OCI-LY1 (cell line): ENCODE results near the gene PIP4K2A.

Experiments
- H2AFZ ChIP-seq: fragments of 200-600 bp; sonication (generic), shearing (Covaris generic); 2 replicates; pipeline ENCODE4 v1.6.0; 2014; ENCODE audit warnings: antibody characterized with exemption, mild to moderate bottlenecking, low read length
- H3F3A ChIP-seq: fragments of 200-600 bp; sonication (generic), shearing (Covaris generic); 2 replicates; pipeline ENCODE4 v1.6.0; 2014; ENCODE audit warnings: mild to moderate bottlenecking, antibody characterized with exemption, low read length, moderate library complexity; ENCODE audit not compliant: insufficient read depth
- H3K27ac ChIP-seq: fragments of 200-600 bp; sonication (generic); 2 replicates; pipeline ENCODE4 v1.5.1; 2014; ENCODE audit warnings: low read length, mixed run types, mild to moderate bottlenecking, low read depth; ENCODE audit not compliant: poor library complexity, severe bottlenecking
- H3K27me3 ChIP-seq: fragments of 200-600 bp; sonication (generic); 2 replicates; pipeline ENCODE4 v1.6.0; 2014; ENCODE audit warnings: antibody characterized with exemption, mild to moderate bottlenecking, low read length, moderate library complexity; ENCODE audit not compliant: insufficient read depth
- H3K36me3 ChIP-seq: fragments of 200-600 bp; sonication (generic); 2 replicates; pipeline ENCODE4 v1.6.1; 2014; ENCODE audit warnings: mild to moderate bottlenecking, antibody characterized with exemption, low read length, moderate library complexity, mixed read lengths; ENCODE audit not compliant: insufficient read depth
- H3K4me1 ChIP-seq: fragments of 200-600 bp; sonication (generic); 2 replicates; pipeline ENCODE4 v1.5.1; 2014; ENCODE audit warnings: mild to moderate bottlenecking, low read length, moderate library complexity; ENCODE audit not compliant: insufficient read depth, severe bottlenecking
- H3K4me2 ChIP-seq: fragments of 200-600 bp; sonication (generic), shearing (Covaris generic); 2 replicates; pipeline ENCODE4 v1.6.1; 2014; ENCODE audit warnings: low read length
- H3K4me3 ChIP-seq: fragments of 200-600 bp; sonication (generic); 2 replicates; pipeline ENCODE4 v1.5.1; 2014; ENCODE audit warnings: low read length, low read depth, mild to moderate bottlenecking, mixed read lengths; ENCODE audit not compliant: poor library complexity, severe bottlenecking
- H3K79me2 ChIP-seq: fragments of 200-600 bp; shearing (Covaris generic); 2 replicates; pipeline ENCODE4 v1.6.1; 2016; ENCODE audit warnings: mixed run types, low read length, mixed read lengths; ENCODE audit not compliant: insufficient read depth
- H3K9ac ChIP-seq: fragments of 200-600 bp; sonication (generic), shearing (Covaris generic); 2 replicates; pipeline ENCODE4 v1.6.1; 2014; ENCODE audit warnings: mild to moderate bottlenecking, low read length, mixed read lengths
- H3K9me2 ChIP-seq: fragments of 200-600 bp; sonication (generic), shearing (Covaris generic); 2 replicates; pipeline ENCODE4 v1.6.1; 2014; ENCODE audit warnings: low read depth, mild to moderate bottlenecking, low read length, mixed read lengths
- H3K9me3 ChIP-seq: fragments of 200-600 bp; shearing (Covaris generic); 2 replicates; pipeline ENCODE4 v1.6.1; 2014; ENCODE audit warnings: low read length, mixed read lengths
- H4K20me1 ChIP-seq: fragments of 200-600 bp; sonication (generic), shearing (Covaris generic); 2 replicates; pipeline ENCODE4 v1.6.0; 2016; ENCODE audit warnings: mild to moderate bottlenecking, low read length; ENCODE audit not compliant: insufficient read depth
- EZH2 ChIP-seq: fragments of 200-600 bp; sonication (generic), shearing (Covaris generic); IDR thresholded peaks from 2 replicates; pipeline ENCODE4 v1.8.0; 2017; ENCODE audit warnings: borderline replicate concordance, mixed run types, mild to moderate bottlenecking, antibody characterized with exemption, low read length, moderate library complexity, mixed read lengths
- TF ChIP-seq, protein P1 (sequence below): fragments of 200-600 bp; sonication (generic), shearing (Covaris generic); IDR thresholded peaks from 2 replicates; pipeline ENCODE4 v1.5.1; 2017; ENCODE audit warnings: mild to moderate bottlenecking, antibody characterized with exemption, low read length, moderate library complexity, mixed read lengths

The PIP4K2A gene

DNA sequence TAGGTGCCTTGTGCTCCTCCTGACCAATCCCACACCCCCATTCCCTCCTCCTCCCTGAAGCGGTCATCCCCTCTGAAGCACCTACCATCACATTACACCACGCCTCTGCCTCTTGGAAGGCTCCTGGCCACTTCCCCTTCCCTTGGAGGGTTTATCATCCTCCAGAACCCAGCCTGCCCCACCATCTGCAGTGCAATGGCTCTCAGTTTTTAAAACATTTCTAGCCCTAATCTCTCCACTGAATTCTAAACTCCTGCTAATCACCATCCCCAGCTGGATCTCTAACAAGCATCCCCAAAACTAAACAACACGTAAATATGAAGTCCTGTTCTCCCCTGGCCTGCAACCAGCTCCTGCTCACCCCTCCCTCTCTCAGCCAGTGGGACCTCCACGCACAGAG, 70.6 kb downstream of the PIP4K2A start:
- H3K27ac ChIP-seq, result no peak overlapping the region
- no peaks in the 10 kb centered on the region for H3K36me3 ChIP-seq
- no peaks in the 10 kb centered on the region for H3K9me2 ChIP-seq
- H3K27me3 ChIP-seq, result no peaks in the 10 kb centered on the region
- no peak overlapping the region for H3K9ac ChIP-seq
- TF ChIP-seq, protein P1, sequence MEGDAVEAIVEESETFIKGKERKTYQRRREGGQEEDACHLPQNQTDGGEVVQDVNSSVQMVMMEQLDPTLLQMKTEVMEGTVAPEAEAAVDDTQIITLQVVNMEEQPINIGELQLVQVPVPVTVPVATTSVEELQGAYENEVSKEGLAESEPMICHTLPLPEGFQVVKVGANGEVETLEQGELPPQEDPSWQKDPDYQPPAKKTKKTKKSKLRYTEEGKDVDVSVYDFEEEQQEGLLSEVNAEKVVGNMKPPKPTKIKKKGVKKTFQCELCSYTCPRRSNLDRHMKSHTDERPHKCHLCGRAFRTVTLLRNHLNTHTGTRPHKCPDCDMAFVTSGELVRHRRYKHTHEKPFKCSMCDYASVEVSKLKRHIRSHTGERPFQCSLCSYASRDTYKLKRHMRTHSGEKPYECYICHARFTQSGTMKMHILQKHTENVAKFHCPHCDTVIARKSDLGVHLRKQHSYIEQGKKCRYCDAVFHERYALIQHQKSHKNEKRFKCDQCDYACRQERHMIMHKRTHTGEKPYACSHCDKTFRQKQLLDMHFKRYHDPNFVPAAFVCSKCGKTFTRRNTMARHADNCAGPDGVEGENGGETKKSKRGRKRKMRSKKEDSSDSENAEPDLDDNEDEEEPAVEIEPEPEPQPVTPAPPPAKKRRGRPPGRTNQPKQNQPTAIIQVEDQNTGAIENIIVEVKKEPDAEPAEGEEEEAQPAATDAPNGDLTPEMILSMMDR, result no peak
- TF ChIP-seq EZH2, result no peak
- H3F3A ChIP-seq, result no peaks in the 10 kb centered on the region
- no peak overlapping the region for H3K4me2 ChIP-seq
- no peaks in the 10 kb centered on the region for H3K9me3 ChIP-seq
- no peak overlapping the region for H2AFZ ChIP-seq
- no peaks in the 10 kb centered on the region for H3K4me1 ChIP-seq
- H4K20me1 ChIP-seq, result no peaks in the 10 kb centered on the region
- H3K79me2 ChIP-seq, result no peaks in the 10 kb centered on the region
- H3K4me3 ChIP-seq, result no peak overlapping the region

DNA sequence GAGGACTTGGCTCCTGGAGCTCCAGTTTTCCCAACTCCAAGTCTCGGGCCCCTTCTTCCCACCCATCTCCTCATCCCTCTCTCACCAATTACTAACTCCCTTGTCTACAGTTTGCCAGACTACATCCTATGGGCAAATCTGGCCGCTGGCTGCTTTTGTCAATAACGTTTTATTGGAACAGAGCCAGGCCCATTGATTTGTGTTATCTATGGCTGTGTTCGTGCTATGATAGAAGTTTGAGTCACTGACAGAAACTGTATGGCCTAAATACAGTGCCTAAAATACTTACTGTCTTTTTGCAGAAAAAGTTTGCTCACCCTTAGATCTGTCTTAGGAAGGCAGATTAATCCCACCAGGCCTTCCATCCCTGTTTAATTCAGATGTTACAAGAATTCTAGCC, 71.3 kb downstream of the PIP4K2A start:
- Histone ChIP-seq H3K36me3 (no peaks in the 10 kb centered on the region), H3K9ac (no peak overlapping the region), H3K79me2 (no peaks in the 10 kb centered on the region), H3K4me1 (no peaks in the 10 kb centered on the region), H3K9me3 (no peaks in the 10 kb centered on the region), H3K27ac (no peak overlapping the region), H3K9me2 (no peaks in the 10 kb centered on the region), H2AFZ (no peak overlapping the region), H3K4me3 (no peak overlapping the region), H3K4me2 (no peak overlapping the region), H3F3A (no peaks in the 10 kb centered on the region), H3K27me3 (no peaks in the 10 kb centered on the region), H4K20me1 (no peaks in the 10 kb centered on the region)
- TF ChIP-seq, protein P1, result no peak
- no peak for TF ChIP-seq EZH2

DNA sequence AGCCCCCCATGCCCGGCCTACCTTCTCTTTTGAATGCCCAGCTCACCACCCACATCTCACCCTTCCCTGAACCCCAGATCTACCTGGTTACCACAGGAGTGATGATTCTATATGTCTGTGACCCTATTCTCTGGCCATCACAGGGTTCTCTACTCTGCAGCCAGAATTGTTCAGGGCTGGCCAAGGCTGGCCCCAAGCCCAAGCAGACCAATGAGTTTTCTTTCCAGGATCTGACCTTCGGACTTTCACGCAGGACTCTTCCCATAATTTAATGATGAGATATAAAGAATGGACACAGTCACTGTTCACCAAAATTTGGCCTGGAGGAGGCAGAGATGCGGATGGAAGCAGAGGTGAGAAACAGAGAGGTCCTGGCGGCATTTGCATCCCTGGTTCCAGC, 72.6 kb downstream of the PIP4K2A start:
- H3K4me1 ChIP-seq, result no peaks in the 10 kb centered on the region
- H3F3A ChIP-seq, result no peaks in the 10 kb centered on the region
- H3K9me3 ChIP-seq, result no peaks in the 10 kb centered on the region
- no peak overlapping the region for H3K4me2 ChIP-seq
- no peaks in the 10 kb centered on the region for H4K20me1 ChIP-seq
- no peaks in the 10 kb centered on the region; the same call in 1 of the 2 replicates for H3K36me3 ChIP-seq
- no peak overlapping the region for H3K9ac ChIP-seq
- no peaks in the 10 kb centered on the region for H3K79me2 ChIP-seq
- no peaks in the 10 kb centered on the region; the same call in 1 of the 2 replicates for H3K27me3 ChIP-seq
- TF ChIP-seq, protein P1, result no peak
- no peak for TF ChIP-seq EZH2
- no peak overlapping the region for H2AFZ ChIP-seq
- no peak overlapping the region for H3K4me3 ChIP-seq
- no peak overlapping the region for H3K27ac ChIP-seq
- no peaks in the 10 kb centered on the region for H3K9me2 ChIP-seq
